Lower lobe of right lung (tissue), 2 donors: Measurements from ENCODE around the gene PPHLN1. TPM values are rescaled to one million over a fixed set of nuclear protein-coding genes. Genes with fewer than 3 reads are reported as not detected.

ENCODE experiments used
- ATAC-seq, 2 donors: fragments of 200-7000 bp; cut with Tn5 transposase; one replicate each; pipeline ENCODE4 v1.9.1; 2020 to 2022; ENCODE audit warnings: mild to moderate bottlenecking in 2 of 2, moderate library complexity in 2 of 2
- DNase-seq: peaks from one replicate; pipeline ENCODE4 v3.0.0-alpha.2; 2020
- H3K27ac ChIP-seq: fragments of 200-600 bp; one replicate; pipeline ENCODE4 v1.8.0; 2022
- H3K27me3 ChIP-seq: fragments of 200-600 bp; one replicate; pipeline ENCODE4 v1.8.0; 2022; ENCODE audit warnings: low read depth
- H3K36me3 ChIP-seq: fragments of 200-600 bp; one replicate; pipeline ENCODE4 v1.8.0; 2022; ENCODE audit warnings: mild to moderate bottlenecking
- H3K4me1 ChIP-seq: fragments of 200-600 bp; one replicate; pipeline ENCODE4 v1.8.0; 2022
- H3K4me3 ChIP-seq: fragments of 200-600 bp; one replicate; pipeline ENCODE4 v1.8.0; 2022; ENCODE audit warnings: mild to moderate bottlenecking
- H3K9me3 ChIP-seq: fragments of 200-600 bp; one replicate; pipeline ENCODE4 v1.8.0; 2022
- CTCF ChIP-seq: fragments of 200-600 bp; IDR thresholded peaks from one replicate; pipeline ENCODE4 v1.8.0; 2022; ENCODE audit warnings: antibody characterized with exemption, mild to moderate bottlenecking
- intact Hi-C: fragments of 100-400 bp; cut with DNase I; formaldehyde crosslinking; loops from one replicate; pipeline ENCODE4 v1.11.0; 2022
- total RNA-seq: library from RNA; stranded (reverse); fragmentation: NEBNext Ultra II Directional; extraction: Animal tissue kit (Norgen Biotek cat#: 25700); gene quantifications from one replicate; pipeline ENCODE4 v1.2.1, GENCODE V29; 2021
- donor health status: DM: no; HTN: yes; CAD: no; lungs with severe emphysema.

PPHLN1 gene
- total RNA-seq, 1 donor from 2014 or later = 45.5 TPM

GRCh38 chr12:42472376-42472775 is 146.4 kb downstream of the PPHLN1 start:
- DNase-seq = no peak
- H3K4me3 ChIP-seq = no peak overlapping the region
- intact Hi-C loops = no loop called here
- no peak overlapping the region for H3K27ac ChIP-seq
- H3K36me3 ChIP-seq = peaks cover 22% of the 10 kb centered on the region
- no peak for TF ChIP-seq CTCF
- H3K27me3 ChIP-seq = no peaks in the 10 kb centered on the region
- ATAC-seq = no peak
- peaks cover 23% of the 10 kb centered on the region for H3K4me1 ChIP-seq
- H3K9me3 ChIP-seq = no peaks in the 10 kb centered on the region

GRCh38 chr12:42473130-42473529 is 147.2 kb downstream of the PPHLN1 start:
- no peaks in the 10 kb centered on the region for H3K9me3 ChIP-seq
- no peaks in the 10 kb centered on the region for H3K27me3 ChIP-seq
- peaks cover 21% of the 10 kb centered on the region for H3K4me1 ChIP-seq
- H3K27ac ChIP-seq = no peak overlapping the region
- ATAC-seq (no peak), DNase-seq (no peak)
- H3K36me3 ChIP-seq = peaks cover 19% of the 10 kb centered on the region
- TF ChIP-seq CTCF = no peak
- intact Hi-C loops = no loop called here
- H3K4me3 ChIP-seq = no peak overlapping the region

GRCh38 chr12:42473561-42473960 is 147.6 kb downstream of the PPHLN1 start:
- Histone ChIP-seq H3K4me1 (peaks cover 16% of the 10 kb centered on the region), H3K4me3 (no peak overlapping the region), H3K27ac (no peak overlapping the region), H3K27me3 (no peaks in the 10 kb centered on the region), H3K36me3 (peaks cover 16% of the 10 kb centered on the region), H3K9me3 (no peaks in the 10 kb centered on the region)
- intact Hi-C loops = no loop called here
- no peak for TF ChIP-seq CTCF
- ATAC-seq (no peak), DNase-seq (no peak)

- Histone ChIP-seq H3K27me3 (no peaks in the 10 kb centered on the region), H3K9me3 (no peaks in the 10 kb centered on the region), H3K4me1 (peaks cover 8% of the 10 kb centered on the region), H3K4me3 (no peak overlapping the region), H3K36me3 (peaks cover 8% of the 10 kb centered on the region), H3K27ac (no peak overlapping the region)
- ATAC-seq = no peak
- intact Hi-C loops = no loop called here
- no peak for TF ChIP-seq CTCF
- DNase-seq = no peak
These were observed 148.4 kb downstream of the PPHLN1 start for GRCh38 chr12:42474391-42474790.

DNA sequence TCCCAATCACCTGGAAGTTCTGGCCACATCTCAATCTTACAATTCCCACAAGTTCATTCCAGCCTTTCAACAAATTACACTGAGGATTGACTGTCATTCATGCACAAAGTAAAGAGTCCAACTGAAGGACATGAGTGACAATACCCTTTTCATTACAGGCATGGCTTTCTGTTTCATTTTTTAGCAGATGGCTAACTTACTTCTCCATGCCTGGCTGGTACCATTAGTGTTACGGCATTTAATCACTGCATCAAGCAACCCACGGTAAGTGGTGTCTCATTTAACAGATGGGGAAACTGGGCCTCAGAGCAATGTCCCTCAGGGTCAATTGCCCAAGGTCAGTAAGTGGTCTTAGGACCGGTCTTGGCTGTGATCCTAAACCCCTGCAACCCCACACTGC is 149.1 kb downstream of the PPHLN1 start:
- Histone ChIP-seq H3K27me3 (no peaks in the 10 kb centered on the region), H3K36me3 (peaks cover under 1% of the 10 kb centered on the region), H3K4me3 (no peak overlapping the region), H3K9me3 (no peaks in the 10 kb centered on the region), H3K4me1 (peaks cover 7% of the 10 kb centered on the region), H3K27ac (no peak overlapping the region)
- intact Hi-C loops = no loop called here
- ATAC-seq (no peak), DNase-seq (no peak)
- no peak for TF ChIP-seq CTCF

DNA sequence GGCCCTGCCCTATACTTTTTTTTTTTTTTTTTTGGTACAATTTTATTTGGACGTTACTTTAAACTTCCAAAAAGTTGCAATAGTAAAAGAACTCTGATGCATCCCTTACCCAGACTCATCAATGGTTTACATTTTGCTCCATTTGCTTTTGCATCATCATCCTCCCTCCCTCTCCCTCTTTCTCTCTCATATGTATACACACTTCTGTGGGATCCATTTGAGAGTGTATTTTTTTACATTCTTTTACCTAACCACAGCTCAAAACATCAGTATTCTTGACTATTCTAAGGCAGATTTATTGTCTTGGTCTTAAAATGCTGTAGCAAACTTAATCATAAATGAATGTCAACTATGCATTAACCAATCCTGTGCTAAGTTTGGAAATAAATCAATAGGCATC is 152.0 kb downstream of the PPHLN1 start:
- Histone ChIP-seq H3K36me3 (no peaks in the 10 kb centered on the region), H3K9me3 (no peaks in the 10 kb centered on the region), H3K27ac (no peak overlapping the region), H3K4me1 (peaks cover 32% of the 10 kb centered on the region), H3K27me3 (no peaks in the 10 kb centered on the region), H3K4me3 (no peak overlapping the region)
- no peak for ATAC-seq
- intact Hi-C loops = no loop called here
- no peak for DNase-seq
- TF ChIP-seq CTCF = no peak
